Psoas muscle (tissue), 8 donors: Measurements from ENCODE around the gene SPSB4. TPM values are rescaled to one million over a fixed set of nuclear protein-coding genes. Genes with fewer than 3 reads are reported as not detected.

ENCODE experiments used
- ATAC-seq, 4 donors: fragments of 200-7000 bp; cut with Tn5 transposase; one replicate each; pipeline ENCODE4 v1.9.1; 2020; ENCODE audit warnings: moderate library complexity in 3 of 4, mild to moderate bottlenecking in 2 of 4
- DNase-seq, 2 donors: peaks; one replicate each; pipeline ENCODE4 v3.0.0-alpha.2; 2020
- H3K27ac ChIP-seq: fragments of 200-600 bp; one replicate; pipeline ENCODE4 v1.8.0; 2022
- H3K27me3 ChIP-seq, 3 donors: fragments of 200-600 bp in 1 of 3; one replicate each; pipeline versions ENCODE4 v1.6.1 to v1.8.0; 2013 to 2022; ENCODE audit warnings: low read length in 2 of 3, mild to moderate bottlenecking in 2 of 3, moderate library complexity in 1 of 3; ENCODE audit not compliant: insufficient read depth in 3 of 3
- H3K36me3 ChIP-seq, 2 donors: fragments of 200-600 bp in 1 of 2; one replicate each; pipeline versions ENCODE4 v1.6.1 to v1.8.0; 2013 to 2022; ENCODE audit warnings: low read depth in 1 of 2, mild to moderate bottlenecking in 1 of 2, moderate library complexity in 1 of 2; ENCODE audit not compliant: insufficient read depth in 1 of 2
- H3K4me1 ChIP-seq: fragments of 200-600 bp; one replicate; pipeline ENCODE4 v1.8.0; 2022
- H3K4me3 ChIP-seq: fragments of 200-600 bp; one replicate; pipeline ENCODE4 v1.8.0; 2022; ENCODE audit warnings: mild to moderate bottlenecking
- H3K9me3 ChIP-seq: fragments of 200-600 bp; one replicate; pipeline ENCODE4 v1.8.0; 2022
- CTCF ChIP-seq: fragments of 200-600 bp; IDR thresholded peaks from one replicate; pipeline ENCODE4 v1.8.0; 2022; ENCODE audit warnings: antibody characterized with exemption
- WGBS, 3 donors: extraction: QIAGEN DNeasy Blood & Tissue Kit; methylation state at CpG; one replicate each; pipeline versions ENCODE4 v1.1.6 to v1.1.7; 2013; 5-methylcytosine and 5-hydroxymethylcytosine counted together
- intact Hi-C, 2 donors: fragments of 100-400 bp; cut with DNase I; formaldehyde crosslinking; loops; one replicate each; pipeline versions ENCODE4 v1.11.0 to v1.14.2; 2022
- polyA plus RNA-seq, 3 donors: library from polyadenylated mRNA; stranded (reverse); fragments of 200-250 nt; gene quantifications; one replicate each; pipeline ENCODE4 v1.2.3, GENCODE V29; 2013
- total RNA-seq, 4 donors: library from RNA; stranded (reverse); fragmentation: NEBNext Ultra II Directional in 2 of 4; extraction: Animal tissue kit (Norgen Biotek cat#: 25700) in 2 of 4; gene quantifications; one replicate each; pipeline versions ENCODE4 v1.2.1 to v1.2.4, GENCODE V29; 2021 to 2023
- donor health status: healthy with polysubstance abuse.
- donor health status: DM: no; HTN: no; CAD: no; lungs with moderate emphysema.
- donor health status: Bipolar disorder and iron deficiency.
- donor health status: healthy.
- donor health status: DM: yes; HTN: yes; CAD: no.
- donor health status: DM: no; HTN: no; CAD: no.
- donor health status: DM: no; HTN: no; CAD: no.
- donor health status: DM: yes; HTN: yes; CAD: no.

The SPSB4 gene
- total and polyA plus RNA-seq, 7 donors: 0.39 to 1.9 (median 0.59) TPM

- Histone ChIP-seq H3K4me1 (no peaks in the 10 kb centered on the region), H3K27ac (no peak overlapping the region), H3K27me3 (no peaks in the 10 kb centered on the region), H3K36me3 (no peaks in the 10 kb centered on the region), H3K4me3 (no peak overlapping the region), H3K9me3 (no peaks in the 10 kb centered on the region)
- ATAC-seq (no peak), DNase-seq (no peak)
- no peak for TF ChIP-seq CTCF
- intact Hi-C loops: no loop called here
Observed at GRCh38 chr3:141143517-141143916, 92.4 kb downstream of the SPSB4 start.

GRCh38 chr3:141146979-141147470, 95.9 kb downstream of the SPSB4 start:
- no peak for TF ChIP-seq CTCF
- ATAC-seq: no peak
- WGBS, 3 donors: 92 to 97% (median 95%) methylated on average over 11 of the region's 11 CpGs
- Histone ChIP-seq H3K9me3 (no peaks in the 10 kb centered on the region), H3K36me3 (no peaks in the 10 kb centered on the region), H3K4me1 (no peaks in the 10 kb centered on the region), H3K4me3 (no peak overlapping the region), H3K27me3 (no peaks in the 10 kb centered on the region), H3K27ac (no peak overlapping the region)
- DNase-seq: no peak
- intact Hi-C loops: no loop called here

- H3K9me3 ChIP-seq: no peaks in the 10 kb centered on the region
- no peak for TF ChIP-seq CTCF
- no peaks in the 10 kb centered on the region for H3K4me1 ChIP-seq
- no peak for ATAC-seq
- no peak overlapping the region for H3K27ac ChIP-seq
- DNase-seq: no peak
- intact Hi-C loops: no loop called here
- H3K36me3 ChIP-seq: no peaks in the 10 kb centered on the region
- no peaks in the 10 kb centered on the region for H3K27me3 ChIP-seq
- 85 to 90% (median 87%) methylated on average over 9 of the region's 9 CpGs for whole genome bisulfite sequencing, 3 donors
- H3K4me3 ChIP-seq: no peak overlapping the region
Observed at GRCh38 chr3:141147657-141148056, 96.5 kb downstream of the SPSB4 start.

- Histone ChIP-seq H3K27ac (no peak overlapping the region), H3K27me3 (no peaks in the 10 kb centered on the region), H3K9me3 (no peaks in the 10 kb centered on the region), H3K4me3 (no peak overlapping the region), H3K4me1 (no peaks in the 10 kb centered on the region), H3K36me3 (no peaks in the 10 kb centered on the region)
- 94 to 97% (median 96%) methylated on average over 6 of the region's 6 CpGs for WGBS, 3 donors
- TF ChIP-seq CTCF: no peak
- no peak for ATAC-seq
- intact Hi-C loops: no loop called here
- DNase-seq: no peak
Observed at GRCh38 chr3:141148169-141148568, 97.0 kb downstream of the SPSB4 start.

DNA sequence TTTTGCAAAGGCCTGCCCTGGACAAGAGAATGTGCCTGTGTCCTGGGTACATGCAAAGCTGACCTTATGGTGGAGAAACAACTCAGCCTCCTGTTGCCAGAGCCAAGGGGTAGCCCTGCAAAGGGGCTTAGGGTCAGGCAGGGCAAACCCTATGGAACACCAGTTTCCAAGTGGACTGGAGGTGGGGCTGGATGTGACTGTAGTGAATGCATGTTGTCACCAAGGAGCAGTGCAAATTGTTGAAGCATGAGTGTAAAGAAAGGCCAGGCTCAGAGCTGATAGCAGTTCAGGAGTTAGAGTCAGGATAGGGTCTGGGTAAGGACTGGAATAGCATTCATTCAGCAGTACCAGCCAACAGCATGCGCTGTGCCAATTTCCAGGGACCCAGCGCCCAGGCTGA, 97.6 kb downstream of the SPSB4 start:
- H3K27me3 ChIP-seq: no peaks in the 10 kb centered on the region
- no peaks in the 10 kb centered on the region for H3K36me3 ChIP-seq
- ATAC-seq: no peak
- H3K4me3 ChIP-seq: no peak overlapping the region
- DNase-seq: no peak
- intact Hi-C loops: no loop called here
- H3K4me1 ChIP-seq: no peaks in the 10 kb centered on the region
- no peak for TF ChIP-seq CTCF
- 94 to 98% (median 97%) methylated on average over 2 of the region's 2 CpGs for WGBS, 3 donors
- no peaks in the 10 kb centered on the region for H3K9me3 ChIP-seq
- H3K27ac ChIP-seq: no peak overlapping the region
